ENCODE results near the gene HSCB.

- TF ChIP-seq POLR2A (IDR thresholded peaks at IDR 0.05) (no peak), CTCF (IDR thresholded peaks at IDR 0.05) (no peak)
These were observed 25.2 kb upstream of the HSCB start for GRCh38 chr22:28716686-28717085.
